GM23248 (cell line): ENCODE measurements around the gene GJD4. TPM values are rescaled to one million over a fixed set of nuclear protein-coding genes. Genes with fewer than 3 reads are reported as not detected.

Source experiments
- DNase-seq: peaks from one replicate; pipeline ENCODE4 v3.0.0-alpha.2; 2015
- H2AFZ ChIP-seq: fragments of 200-600 bp; sonication (generic); 2 replicates; pipeline ENCODE4 v1.6.1; 2016; ENCODE audit warnings: antibody characterized with exemption
- H3F3A ChIP-seq: fragments of 200-600 bp; sonication (generic); 2 replicates; pipeline ENCODE4 v1.6.1; 2016; ENCODE audit warnings: mild to moderate bottlenecking, antibody characterized with exemption, mixed run types; ENCODE audit not compliant: insufficient read depth
- H3K27ac ChIP-seq: fragments of 200-600 bp; sonication (generic); 2 replicates; pipeline ENCODE4 v1.5.1; 2016; ENCODE audit warnings: mild to moderate bottlenecking
- H3K27me3 ChIP-seq: fragments of 200-600 bp; sonication (generic); replicated peaks from 2 replicates; pipeline ENCODE4 v1.6.1; 2016; ENCODE audit warnings: mild to moderate bottlenecking; ENCODE audit not compliant: insufficient read depth
- H3K36me3 ChIP-seq: fragments of 200-600 bp; sonication (generic); 2 replicates; pipeline ENCODE4 v1.6.1; 2016; ENCODE audit warnings: low read depth, mild to moderate bottlenecking
- H3K4me1 ChIP-seq: fragments of 200-600 bp; sonication (generic); 2 replicates; pipeline ENCODE4 v1.6.1; 2016; ENCODE audit warnings: mild to moderate bottlenecking; ENCODE audit not compliant: insufficient read depth
- H3K4me2 ChIP-seq: fragments of 200-600 bp; sonication (generic); one replicate; pipeline ENCODE4 v1.6.1; 2016; ENCODE audit warnings: mild to moderate bottlenecking; ENCODE audit not compliant: unreplicated experiment
- H3K4me3 ChIP-seq: fragments of 200-600 bp; sonication (generic); 2 replicates; pipeline ENCODE4 v1.5.1; 2016; ENCODE audit warnings: mild to moderate bottlenecking
- H3K79me2 ChIP-seq: fragments of 200-600 bp; sonication (generic); 2 replicates; pipeline ENCODE4 v1.6.1; 2016; ENCODE audit warnings: mild to moderate bottlenecking; ENCODE audit not compliant: insufficient read depth
- H3K9ac ChIP-seq: fragments of 200-600 bp; sonication (generic); 2 replicates; pipeline ENCODE4 v1.6.1; 2016; ENCODE audit warnings: mild to moderate bottlenecking
- H3K9me2 ChIP-seq: fragments of 200-600 bp; sonication (generic); 2 replicates; pipeline ENCODE4 v1.6.1; 2016; ENCODE audit warnings: mixed run types, mild to moderate bottlenecking, moderate library complexity; ENCODE audit not compliant: insufficient read depth
- H3K9me3 ChIP-seq: fragments of 200-600 bp; sonication (generic); one replicate; pipeline ENCODE4 v1.6.1; 2017; ENCODE audit warnings: low read depth
- H4K20me1 ChIP-seq: fragments of 200-600 bp; sonication (generic); 2 replicates; pipeline ENCODE4 v1.6.0; 2016; ENCODE audit not compliant: insufficient read depth
- EZH2 ChIP-seq: fragments of 200-600 bp; sonication (generic); IDR thresholded peaks from 2 replicates; pipeline ENCODE4 v1.6.1; 2018; ENCODE audit warnings: antibody characterized with exemption, mild to moderate bottlenecking; ENCODE audit not compliant: insufficient read depth, poor library complexity, severe bottlenecking
- EZH2phosphoT487 ChIP-seq: fragments of 200-600 bp; sonication (generic); IDR thresholded peaks from 2 replicates; pipeline ENCODE4 v1.6.1; 2018; ENCODE audit warnings: antibody characterized with exemption, moderate library complexity, mild to moderate bottlenecking, low read depth; ENCODE audit not compliant: insufficient read depth
- WGBS, 2 experiments: methylation state at CpG; one replicate each; pipeline ENCODE4 v1.1.6; 2015 to 2017; ENCODE audit warnings: low lambda C conversion rate in 2 of 2, low coverage in 1 of 2; ENCODE audit errors: missing lambda C conversion rate in 2 of 2; 5-methylcytosine and 5-hydroxymethylcytosine counted together
- in situ Hi-C: fragments of 300-500 bp; cut with MboI; formaldehyde crosslinking; loops from 2 replicates; pipeline ENCODE4 v1.15.0; 2020
- polyA plus RNA-seq: library from polyadenylated mRNA; unstranded; fragments of >200 nt; fragmentation: Nextera tagmentation; extraction: Ambion mirVana; gene quantifications from 2 replicates; pipeline ENCODE4 v1.2.1, GENCODE V29; 2016
- total RNA-seq: library from RNA; depleted of rRNA; stranded (reverse); fragments of >200 nt; shearing (Covaris generic); gene quantifications from 2 replicates; pipeline ENCODE4 v1.2.3, GENCODE V29; 2014

GJD4 gene
- total and polyA plus RNA-seq, 2 experiments from 2014 or later = not detected

DNA sequence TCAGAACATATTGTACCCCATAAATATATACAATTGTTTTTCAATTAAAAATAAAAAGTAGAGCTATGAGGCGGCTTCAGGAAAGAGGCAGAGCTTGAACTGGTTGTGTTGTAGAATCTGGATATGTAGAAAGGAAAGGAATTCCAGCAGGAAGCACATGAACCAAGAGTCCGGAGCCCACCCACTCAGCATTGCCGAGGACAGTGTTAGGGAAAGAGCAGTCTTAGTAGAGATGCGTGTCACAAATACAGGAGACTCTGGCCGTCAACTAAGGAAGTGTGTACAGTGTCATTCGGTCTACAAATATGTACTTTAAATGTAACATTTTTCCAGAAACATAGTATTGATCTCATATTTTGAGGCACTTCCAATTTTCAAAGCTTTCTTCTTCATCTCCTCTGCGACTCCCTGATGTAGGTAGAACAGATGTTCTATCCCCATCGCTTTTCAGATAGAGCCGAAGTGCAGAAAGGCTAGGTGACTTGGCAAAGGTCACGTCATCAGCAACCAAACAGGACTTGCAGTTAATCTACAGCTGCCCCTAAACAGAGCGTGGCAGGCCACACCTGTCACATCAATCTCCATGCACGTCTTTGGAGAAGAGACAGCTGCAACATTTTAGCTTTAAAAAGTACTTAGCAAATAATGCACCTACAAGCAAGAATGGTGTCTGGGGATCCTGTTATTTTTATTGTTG is 25.3 kb upstream of the GJD4 start:
- Histone ChIP-seq H3F3A (peaks cover 18% of the 10 kb centered on the region), H3K27me3 (no peaks in the 10 kb centered on the region), H3K79me2 (no peaks in the 10 kb centered on the region), H3K36me3 (no peaks in the 10 kb centered on the region), H3K9me2 (no peaks in the 10 kb centered on the region), H3K9me3 (no peaks in the 10 kb centered on the region), H3K9ac (no peak overlapping the region), H4K20me1 (no peaks in the 10 kb centered on the region), H3K27ac (no peak overlapping the region), H3K4me2 (no peak overlapping the region), H3K4me3 (no peak overlapping the region), H2AFZ (no peak overlapping the region), H3K4me1 (peaks cover 18% of the 10 kb centered on the region)
- 61 to 64% methylated on average over 12 of the region's 12 CpGs for WGBS, 2 experiments
- in situ Hi-C loops = no loop called here
- TF ChIP-seq EZH2 (no peak), EZH2phosphoT487 (no peak)
- no peak for DNase-seq

DNA sequence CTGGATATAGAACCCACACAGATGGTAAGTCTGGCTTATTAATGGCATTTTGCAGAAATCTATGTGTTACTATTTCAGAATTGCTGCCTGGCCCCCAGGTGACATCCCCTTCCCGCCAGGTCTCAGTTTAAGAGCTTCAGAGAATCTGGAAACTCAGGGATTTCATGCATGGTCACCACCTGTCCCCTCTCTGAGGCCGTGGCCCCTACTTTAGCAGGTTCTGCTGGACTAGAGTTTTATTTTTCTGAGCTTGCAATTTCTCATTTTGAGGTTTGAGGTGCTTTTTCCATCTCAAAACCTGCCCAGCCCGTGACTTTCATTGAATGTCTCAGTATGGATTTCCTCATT is 24.7 kb upstream of the GJD4 start:
- in situ Hi-C loops = no loop called here
- 88 to 99% methylated on average over 3 of the region's 3 CpGs for WGBS, 2 experiments
- H3K9ac ChIP-seq = no peak overlapping the region

DNA sequence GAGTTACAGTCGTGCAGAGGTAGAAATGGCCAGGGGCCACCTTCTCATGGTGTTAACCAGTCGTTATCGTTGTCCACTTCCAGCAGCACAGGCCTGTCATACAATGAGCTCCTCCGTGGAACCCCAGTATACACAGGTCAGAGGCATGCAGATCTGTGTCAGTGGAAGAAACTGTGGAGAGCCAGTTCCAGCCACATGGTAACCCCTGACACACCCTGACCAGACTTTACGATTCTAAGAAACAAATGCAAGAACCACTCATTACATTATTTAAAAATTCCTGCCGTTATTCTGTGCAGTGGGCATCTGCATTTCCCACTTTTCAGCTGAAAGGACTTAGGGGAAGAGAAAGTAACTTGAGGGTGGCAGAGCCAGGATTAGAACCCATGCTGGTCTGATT is 23.5 kb upstream of the GJD4 start:
- Histone ChIP-seq H3K27me3 (0 out of 2 replicates have a peak, but pooled peaks cover 6% of the 10 kb centered on the region), H3K9ac (no peak overlapping the region), H3K27ac (no peak overlapping the region), H3F3A (peaks cover 7% of the 10 kb centered on the region; the same call in 1 of the 2 replicates), H3K36me3 (no peaks in the 10 kb centered on the region), H3K79me2 (no peaks in the 10 kb centered on the region), H3K4me2 (no peak overlapping the region), H3K9me2 (no peaks in the 10 kb centered on the region), H3K4me1 (peaks cover 12% of the 10 kb centered on the region), H3K9me3 (no peaks in the 10 kb centered on the region), H3K4me3 (no peak overlapping the region), H2AFZ (no peak overlapping the region), H4K20me1 (no peaks in the 10 kb centered on the region)
- no peak for DNase-seq
- TF ChIP-seq EZH2 = no peak
- no peak for TF ChIP-seq EZH2phosphoT487
- WGBS, 2 experiments = 57 to 63% methylated on average over 6 of the region's 6 CpGs
- in situ Hi-C loops = no loop called here

More for the DNA sequence above, 24.7 kb upstream of the GJD4 start:
- Histone ChIP-seq H3K27me3 (no peaks in the 10 kb centered on the region), H4K20me1 (no peaks in the 10 kb centered on the region), H3K4me2 (no peak overlapping the region), H3K79me2 (no peaks in the 10 kb centered on the region), H3K36me3 (no peaks in the 10 kb centered on the region), H3K9me3 (no peaks in the 10 kb centered on the region), H3F3A (peaks cover 12% of the 10 kb centered on the region), H2AFZ (no peak overlapping the region), H3K27ac (no peak overlapping the region), H3K9me2 (no peaks in the 10 kb centered on the region), H3K4me1 (peaks cover 15% of the 10 kb centered on the region), H3K4me3 (no peak overlapping the region)
- DNase-seq = no peak
- no peak for TF ChIP-seq EZH2

DNA sequence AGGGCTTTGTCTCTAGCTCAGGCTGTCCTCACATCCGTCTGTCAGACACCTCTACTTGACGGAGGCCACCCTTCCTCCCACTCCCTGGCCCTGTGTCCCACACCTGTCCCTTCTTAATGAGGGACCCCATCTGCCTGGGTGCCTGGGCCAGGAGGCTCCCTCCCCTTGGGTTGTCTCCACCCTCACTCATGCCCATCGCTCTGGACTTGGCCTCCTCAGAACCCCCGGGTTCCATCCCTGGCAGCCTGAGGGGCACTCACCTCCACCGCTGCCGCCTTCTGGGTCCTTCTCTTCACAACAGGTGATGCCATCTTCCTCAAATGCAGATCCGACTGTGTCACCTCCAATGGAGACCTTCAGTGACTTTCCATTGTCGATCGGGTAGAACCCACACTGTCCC is 20.2 kb upstream of the GJD4 start:
- no peak for DNase-seq
- Histone ChIP-seq H4K20me1 (no peaks in the 10 kb centered on the region), H3K9me2 (no peaks in the 10 kb centered on the region), H3K4me3 (no peak overlapping the region), H3K36me3 (no peaks in the 10 kb centered on the region), H3F3A (no peaks in the 10 kb centered on the region), H3K9ac (no peak overlapping the region), H3K4me1 (no peaks in the 10 kb centered on the region), H3K4me2 (no peak overlapping the region), H2AFZ (no peak overlapping the region), H3K27ac (no peak overlapping the region), H3K79me2 (no peaks in the 10 kb centered on the region), H3K9me3 (no peaks in the 10 kb centered on the region), H3K27me3 (0 out of 2 replicates have a peak, but pooled peaks cover 6% of the 10 kb centered on the region)
- no peak for TF ChIP-seq EZH2phosphoT487
- no peak for TF ChIP-seq EZH2
- WGBS, 2 experiments = 88% methylated on average over 9 of the region's 9 CpGs
- in situ Hi-C loops = no loop called here

DNA sequence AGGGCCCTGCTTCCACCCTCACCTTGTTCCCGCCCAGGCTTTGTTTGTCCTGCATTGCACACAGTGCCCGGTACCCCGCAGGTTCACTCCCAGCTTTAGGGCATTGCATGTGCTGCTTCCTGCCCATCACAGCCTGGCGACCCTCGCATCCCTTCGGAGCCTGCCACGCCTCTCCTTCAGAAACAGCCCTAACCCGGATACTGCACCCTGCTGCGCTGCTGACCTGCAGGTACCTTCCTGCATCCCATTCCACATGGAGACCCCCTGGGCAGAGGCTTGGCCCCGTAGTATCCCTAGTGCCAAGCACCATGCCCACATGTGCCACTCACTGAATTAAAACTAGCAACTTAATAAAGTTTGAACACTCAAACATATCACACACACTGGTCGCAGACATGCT is 19.8 kb upstream of the GJD4 start:
- H3F3A ChIP-seq = no peaks in the 10 kb centered on the region
- no peaks in the 10 kb centered on the region for H4K20me1 ChIP-seq
- no peak overlapping the region for H3K27ac ChIP-seq
- no peaks in the 10 kb centered on the region for H3K9me3 ChIP-seq
- H3K9me2 ChIP-seq = no peaks in the 10 kb centered on the region
- no peaks in the 10 kb centered on the region for H3K79me2 ChIP-seq
- H2AFZ ChIP-seq = no peak overlapping the region
- WGBS, 2 experiments = 87 to 90% methylated on average over 11 of the region's 11 CpGs
- H3K9ac ChIP-seq = no peak overlapping the region
- H3K36me3 ChIP-seq = no peaks in the 10 kb centered on the region
- H3K4me3 ChIP-seq = no peak overlapping the region
- in situ Hi-C loops = no loop called here
- H3K27me3 ChIP-seq = 0 out of 2 replicates have a peak, but pooled peaks cover 6% of the 10 kb centered on the region
- H3K4me2 ChIP-seq = no peak overlapping the region
- H3K4me1 ChIP-seq = no peaks in the 10 kb centered on the region
- DNase-seq = no peak
- TF ChIP-seq EZH2 = no peak
- no peak for TF ChIP-seq EZH2phosphoT487
